GM12878 (cell line): ENCODE results near the gene ACSF3. TPM values are rescaled to one million over a fixed set of nuclear protein-coding genes. Genes with fewer than 3 reads are reported as not detected.

Experiments used
- ATAC-seq: fragments of 200-7000 bp; cut with Tn5 transposase; 3 replicates; pipeline ENCODE4 v1.9.1; 2020; ENCODE audit warnings: mild to moderate bottlenecking, moderate library complexity
- BruUV-seq: library from RNA; stranded (reverse); fragments of 400-500 nt; replicated peaks from 2 replicates; lab custom pipeline; 2021; lab: Mats Ljungman, UMichigan
- CTCF ChIA-PET: fragments of 300-600 bp; sonication (Branson Sonifier 250); formaldehyde crosslinking; extraction: SDS; loops from one replicate; lab custom pipeline; 2021; ENCODE audit warnings: inconsistent platforms; lab: Yijun Ruan, JAX
- POLR2A ChIA-PET: fragments of 350-600 bp; formaldehyde crosslinking; extraction: SDS; loops from one replicate; lab custom pipeline; 2021; ENCODE audit warnings: inconsistent platforms; lab: Charles Lee
- RAD21 ChIA-PET: fragments of 300-600 bp; sonication (Branson Sonifier 250); formaldehyde crosslinking; loops from one replicate; lab custom pipeline; 2023; ENCODE audit warnings: antibody characterized with exemption; ENCODE audit not compliant: unreplicated experiment; lab: Charles Lee
- SMC1A ChIA-PET: fragments of 300-600 bp; sonication (Branson Sonifier 250); formaldehyde crosslinking; loops from one replicate; lab custom pipeline; 2023; ENCODE audit not compliant: unreplicated experiment, uncharacterized antibody; lab: Charles Lee
- DNase-seq: peaks from one replicate; pipeline ENCODE4 v3.0.0-alpha.2; 2011; ENCODE audit warnings: low read depth, low spot score
- FAIRE-seq: peaks from 3 replicates; lab custom pipeline; 2011; peaks lifted over from hg19 to GRCh38; lab: Jason Lieb, UNC
- H2AFZ ChIP-seq: 2 replicates; pipeline ENCODE4 v1.6.0; 2011; ENCODE audit warnings: low read depth, low read length, control low read depth; ENCODE audit not compliant: control insufficient read depth
- H3K27ac ChIP-seq: 2 replicates; pipeline ENCODE4 v1.5.1; 2011; ENCODE audit warnings: control low read depth; ENCODE audit not compliant: control insufficient read depth, insufficient read depth
- H3K27me3 ChIP-seq, 2 experiments: replicated peaks in 1 of 2; 2 replicates each; pipeline versions ENCODE4 v1.6.0 to v1.6.1; 2011; ENCODE audit warnings: low read length in 1 of 2; ENCODE audit not compliant: control insufficient read depth in 2 of 2, insufficient read depth in 2 of 2
- H3K36me3 ChIP-seq, 2 experiments: 2 replicates each; pipeline ENCODE4 v1.5.1; 2011; ENCODE audit warnings: low read length in 1 of 2; ENCODE audit not compliant: control insufficient read depth in 2 of 2, insufficient read depth in 2 of 2
- H3K4me1 ChIP-seq: 2 replicates; pipeline ENCODE4 v1.6.1; 2011; ENCODE audit warnings: mild to moderate bottlenecking, low read length, moderate library complexity, mixed read lengths; ENCODE audit not compliant: control insufficient read depth, insufficient read depth
- H3K4me2 ChIP-seq: 2 replicates; pipeline ENCODE4 v1.6.0; 2011; ENCODE audit warnings: control low read depth; ENCODE audit not compliant: control insufficient read depth, insufficient read depth
- H3K4me3 ChIP-seq: fragments of 200-600 bp; sonication (generic); 2 replicates; pipeline ENCODE4 v1.5.1; 2016
- H3K79me2 ChIP-seq: 2 replicates; pipeline ENCODE4 v1.6.0; 2011; ENCODE audit warnings: low read length; ENCODE audit not compliant: control insufficient read depth, insufficient read depth
- H3K9ac ChIP-seq: 2 replicates; pipeline ENCODE4 v1.8.0; 2011; ENCODE audit warnings: low read length, control low read depth, mixed read lengths; ENCODE audit not compliant: control insufficient read depth, insufficient read depth
- H3K9me3 ChIP-seq: replicated peaks from 3 replicates; pipeline ENCODE4 v1.5.1; 2011; ENCODE audit warnings: mild to moderate bottlenecking, low read length; ENCODE audit not compliant: control insufficient read depth, insufficient read depth
- H4K20me1 ChIP-seq: 2 replicates; pipeline ENCODE4 v1.6.0; 2011; ENCODE audit not compliant: control insufficient read depth, insufficient read depth
- BCL3 ChIP-seq: IDR thresholded peaks from 2 replicates; pipeline ENCODE4 v1.6.1; 2011; ENCODE audit warnings: borderline replicate concordance, low read depth, mild to moderate bottlenecking, moderate library complexity, low read length; ENCODE audit not compliant: insufficient read depth, poor library complexity, severe bottlenecking
- MYC ChIP-seq: IDR thresholded peaks from 2 replicates; pipeline ENCODE4 v1.6.1; 2011; ENCODE audit warnings: mild to moderate bottlenecking, low read length, moderate library complexity, inconsistent platforms; ENCODE audit not compliant: insufficient read depth, insufficient replicate concordance, insufficient read length, severe bottlenecking
- RAD21 ChIP-seq: IDR thresholded peaks from 2 replicates; pipeline ENCODE4 v1.6.1; 2011; ENCODE audit warnings: mild to moderate bottlenecking, low read depth, low read length, moderate library complexity; ENCODE audit not compliant: insufficient read depth
- REST ChIP-seq: IDR thresholded peaks from 2 replicates; pipeline ENCODE4 v1.6.1; 2012; ENCODE audit warnings: mild to moderate bottlenecking, low read depth, low read length
- RUNX3 ChIP-seq: IDR thresholded peaks from 2 replicates; pipeline ENCODE4 v1.6.1; 2012; ENCODE audit warnings: low read length, inconsistent platforms
- STAT3 ChIP-seq: IDR thresholded peaks from 2 replicates; pipeline ENCODE4 v1.6.1; 2011; ENCODE audit warnings: low read depth, low read length, improper control_type of control experiment
- ZBTB33 ChIP-seq: fragments of 450-650 bp; IDR thresholded peaks from 2 replicates; pipeline ENCODE4 v1.6.1; 2017; ENCODE audit warnings: mild to moderate bottlenecking
- ZNF274 ChIP-seq: IDR thresholded peaks from one replicate; pipeline ENCODE4 v1.8.0; 2011; ENCODE audit not compliant: insufficient read length, insufficient read depth
- ZNF384 ChIP-seq: IDR thresholded peaks from 2 replicates; pipeline ENCODE4 v1.6.1; 2012; ENCODE audit warnings: low read depth, mild to moderate bottlenecking, low read length, improper control_type of control experiment, borderline replicate concordance
- WGBS: methylation state at CpG from one replicate; pipeline ENCODE4 v1.1.6; 2016; ENCODE audit warnings: low lambda C conversion rate; ENCODE audit not compliant: insufficient replicate concordance, insufficient coverage; ENCODE audit errors: missing lambda C conversion rate; 5-methylcytosine and 5-hydroxymethylcytosine counted together
- in situ Hi-C: fragments of 300-500 bp; cut with MboI; formaldehyde crosslinking; loops from 9 replicates; pipeline ENCODE4 v1.14.3; 2018; ENCODE audit warnings: mixed read lengths
- intact Hi-C: fragments of 100-400 bp; cut with micrococcal nuclease; formaldehyde crosslinking; loops from one replicate; pipeline ENCODE4 v1.14.2; 2022; ENCODE audit not compliant: unreplicated experiment
- polyA plus RNA-seq, 11 experiments: library from polyadenylated mRNA; depleted of rRNA in 4 of 11; unstranded in 6 of 11; stranded (reverse) in 5 of 11; fragments of >200 nt; fragmentation: Nextera tagmentation in 4 of 11; fragmentation: Illumina TruSeq in 1 of 11; extraction: Ambion mirVana in 4 of 11; extraction: Trizol in 1 of 11; gene quantifications; 1 replicate in 1 of 11; 2 replicates in 10 of 11; pipeline versions ENCODE4 v1.2.1 to v1.2.3, GENCODE V29; 2011 to 2016; ENCODE audit warnings: inconsistent platforms in 2 of 11, missing spikeins in 2 of 11, low read depth in 1 of 11
- total RNA-seq, 4 experiments: library from RNA; depleted of rRNA in 3 of 4; stranded (reverse); fragments of >200 nt in 3 of 4; fragmentation: Illumina TruSeq in 1 of 4; extraction: Trizol in 1 of 4; gene quantifications; 2 replicates each; pipeline versions ENCODE4 v1.2.1 to v1.2.3, GENCODE V29; 2013 to 2021

The ACSF3 gene
- total and polyA plus RNA-seq, 10 of the 15 experiments (the other 5 are each of a cell fraction or from before 2014, with no cell fraction given) = 1.0 to 44.4 (median 25.8) TPM

- no peaks in the 10 kb centered on the region; the same call in 1 of the 2 replicates for H3K79me2 ChIP-seq
- in situ Hi-C loops (no loop called here), intact Hi-C loops (no loop called here)
- no TSS peak for BruUV-seq
- 98% methylated on average over 22 of the region's 25 CpGs for WGBS
- H3K27me3 ChIP-seq = no peaks in the 10 kb centered on the region
- no peak overlapping the region for H2AFZ ChIP-seq
- SMC1A ChIA-PET = no interaction called here
- DNase-seq = no peak
- H3K27ac ChIP-seq = no peak overlapping the region
- H3K9me3 ChIP-seq = peaks cover 13% of the 10 kb centered on the region
- ATAC-seq = no peak
- H3K9ac ChIP-seq = no peak overlapping the region
- FAIRE-seq = no peak
- POLR2A ChIA-PET = no interaction called here
- no peak overlapping the region for H3K4me3 ChIP-seq
- CTCF ChIA-PET = no interaction called here
- RAD21 ChIA-PET = no interaction called here
- no peak overlapping the region for H3K4me2 ChIP-seq
- TF ChIP-seq RAD21 (no peak), ZNF384 (no peak), STAT3 (no peak)
- 0 out of 2 replicates have a peak, but pooled peaks cover 2% of the 10 kb centered on the region for H3K4me1 ChIP-seq
- peaks cover 18 to 23% of the 10 kb centered on the region in 2 experiments for H3K36me3 ChIP-seq
- H4K20me1 ChIP-seq = no peaks in the 10 kb centered on the region
Observed at GRCh38 chr16:89133457-89134127, 39.9 kb downstream of the ACSF3 start.

GRCh38 chr16:89134269-89134668, 40.6 kb downstream of the ACSF3 start:
- no peak overlapping the region for H3K27ac ChIP-seq
- no peaks in the 10 kb centered on the region for H4K20me1 ChIP-seq
- FAIRE-seq (no peak), ATAC-seq (no peak), DNase-seq (no peak)
- intact Hi-C loops = no loop called here
- H3K27me3 ChIP-seq = no peaks in the 10 kb centered on the region
- ChIA-PET CTCF (no interaction called here), RAD21 (no interaction called here), POLR2A (no interaction called here), SMC1A (no interaction called here)
- no peaks in the 10 kb centered on the region for H3K4me1 ChIP-seq
- WGBS = 95% methylated on average over 20 of the region's 20 CpGs
- no peaks in the 10 kb centered on the region; the same call in 1 of the 2 replicates for H3K79me2 ChIP-seq
- no peak overlapping the region for H3K4me2 ChIP-seq
- no peak overlapping the region for H3K4me3 ChIP-seq
- no TSS peak for BruUV-seq
- H3K36me3 ChIP-seq = peaks cover 18 to 20% of the 10 kb centered on the region in 2 experiments
- peaks cover 10% of the 10 kb centered on the region for H3K9me3 ChIP-seq
- H3K9ac ChIP-seq = no peak overlapping the region
- no peak overlapping the region for H2AFZ ChIP-seq
- in situ Hi-C loops = no loop called here
- no peak for TF ChIP-seq BCL3
- TF ChIP-seq MYC = no peak
- TF ChIP-seq ZBTB33 = no peak
- TF ChIP-seq ZNF274 = no peak
- no peak for TF ChIP-seq REST
- no peak for TF ChIP-seq RUNX3
